Activated CD4-positive, alpha-beta T cell treated with anti-CD3 and anti-CD28 coated beads for 4 hours (primary cell): ENCODE results near the gene PMF1.

Experiments
- DNase-seq, 2 donors: peaks; one replicate each; pipeline ENCODE4 v3.0.0-alpha.2; 2020

The PMF1 gene

GRCh38 chr1:156276532-156276931 lies 63.7 kb downstream of the PMF1 start:
- DNase-seq, result no peak

GRCh38 chr1:156276966-156277381 lies 64.2 kb downstream of the PMF1 start:
- no peak for DNase-seq

DNA sequence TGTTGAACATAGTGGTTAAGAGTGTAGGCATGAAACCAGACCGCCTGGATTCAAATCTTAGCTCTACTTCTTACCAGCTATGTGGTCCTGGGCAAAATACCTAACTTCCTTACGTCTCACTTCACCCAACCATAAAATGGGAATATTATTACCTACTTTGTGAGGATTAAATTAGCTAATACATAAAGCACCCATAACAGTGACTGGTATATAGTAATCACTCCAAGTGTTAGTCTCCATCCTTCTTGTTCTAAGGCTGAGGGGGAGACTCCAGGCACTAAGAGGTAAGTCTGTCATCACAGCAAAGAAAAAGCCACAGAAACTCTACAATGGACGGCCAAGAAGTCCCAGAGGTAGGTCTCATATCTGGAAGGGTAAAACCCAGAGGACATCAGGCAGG lies 67.0 kb downstream of the PMF1 start:
- no peak for DNase-seq

DNA sequence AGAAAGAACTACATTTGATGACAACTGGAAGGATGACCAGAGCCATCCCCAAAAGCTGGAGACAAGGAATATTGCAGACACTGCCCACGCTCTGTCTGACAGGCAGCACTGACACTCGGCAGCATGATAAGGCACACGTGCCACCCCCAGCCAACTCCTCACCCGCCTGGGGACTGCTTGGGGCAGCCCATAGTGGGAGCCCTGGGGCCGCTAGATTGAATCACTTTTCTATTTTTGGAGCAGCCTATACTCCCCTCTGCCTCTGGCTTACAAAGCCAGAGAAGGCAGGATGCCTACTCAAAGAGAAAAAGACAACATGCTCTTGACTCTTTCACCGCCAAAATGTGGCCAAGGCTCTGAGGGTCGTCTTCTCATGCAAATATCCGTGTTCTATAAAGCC lies 68.5 kb downstream of the PMF1 start:
- peak; percentile 15 to 30 for DNase-seq

DNA sequence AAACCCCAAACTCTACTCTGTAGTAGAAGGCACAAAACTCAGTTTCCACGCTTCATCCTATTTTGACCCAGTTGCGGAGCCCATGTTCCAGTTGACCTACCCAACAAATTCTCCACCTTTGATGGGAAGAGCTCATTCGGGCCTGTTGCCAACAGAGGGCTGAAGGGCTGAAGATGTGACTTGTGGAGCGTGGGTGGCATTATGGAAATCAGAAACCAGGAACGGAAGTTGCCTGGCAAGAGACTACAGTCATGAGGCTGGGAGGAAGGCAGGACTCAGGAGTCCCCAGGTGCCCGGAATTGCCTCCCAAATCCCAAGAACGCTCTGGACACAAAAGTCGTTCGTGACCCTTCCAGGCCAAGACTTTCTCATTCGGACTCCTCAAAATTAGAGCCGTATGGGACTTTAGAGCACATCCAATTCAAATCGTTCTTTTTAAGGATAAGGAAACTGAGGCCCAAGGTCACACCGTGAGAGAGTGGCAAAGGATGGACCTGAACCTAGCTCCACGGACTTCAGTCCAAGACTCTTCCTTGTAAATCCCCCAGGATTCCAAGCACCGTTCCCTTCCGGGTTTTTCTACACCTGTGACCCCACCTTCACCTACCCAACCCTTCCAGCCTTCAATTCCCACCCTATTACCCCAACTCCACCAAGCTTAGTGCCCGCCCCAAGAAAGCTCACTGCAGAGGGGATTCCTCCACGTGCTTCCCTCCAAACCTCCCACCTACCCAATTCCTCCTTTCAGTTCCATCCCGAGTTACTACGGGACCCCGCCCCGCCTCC lies 69.1 kb downstream of the PMF1 start:
- DNase-seq, result peak; percentile 18 to 26

DNA sequence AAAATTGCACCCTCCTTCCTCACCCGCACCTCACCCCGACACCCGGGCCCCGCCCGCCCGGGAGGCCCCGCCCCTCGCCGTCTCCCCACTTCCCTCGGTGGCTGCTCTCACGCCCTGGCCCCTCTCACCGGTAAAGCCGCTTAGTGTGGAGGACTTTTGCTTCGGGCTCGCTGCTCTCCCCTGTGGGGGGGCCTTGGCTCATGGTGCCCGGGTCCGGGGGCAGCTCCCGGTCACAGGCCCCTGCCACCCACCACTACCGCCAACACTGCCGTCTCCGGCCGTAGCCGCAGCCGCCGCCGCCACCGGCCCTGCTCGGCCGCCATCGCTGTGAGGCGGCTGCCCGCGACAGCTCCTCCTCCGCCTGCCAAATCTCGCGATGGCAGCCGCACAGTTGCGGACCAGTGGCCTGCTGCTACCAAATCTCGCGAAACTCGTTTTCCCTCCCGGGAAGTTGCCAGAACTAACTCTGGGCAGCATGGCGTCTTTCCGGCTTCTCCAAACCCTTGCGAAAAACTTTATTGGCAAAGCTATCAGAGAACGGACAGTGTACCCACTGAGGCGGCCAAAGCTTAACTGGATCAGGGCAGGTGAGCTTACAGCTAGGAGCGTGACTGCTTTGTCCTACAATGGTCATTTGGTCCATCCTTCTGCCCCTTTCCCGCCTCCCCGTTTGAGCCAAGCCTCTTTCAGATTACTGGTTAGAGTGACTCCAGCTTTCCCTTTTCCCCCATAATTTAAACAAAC lies 69.8 kb downstream of the PMF1 start, which contains the start of gene SMG5:
Gene SMG5 (minus strand): TSS at position 347 of the 744 bp plus-strand sequence. CDS start 145 bp downstream, at position 202.
- DNase-seq, result peak; percentile 95

DNA sequence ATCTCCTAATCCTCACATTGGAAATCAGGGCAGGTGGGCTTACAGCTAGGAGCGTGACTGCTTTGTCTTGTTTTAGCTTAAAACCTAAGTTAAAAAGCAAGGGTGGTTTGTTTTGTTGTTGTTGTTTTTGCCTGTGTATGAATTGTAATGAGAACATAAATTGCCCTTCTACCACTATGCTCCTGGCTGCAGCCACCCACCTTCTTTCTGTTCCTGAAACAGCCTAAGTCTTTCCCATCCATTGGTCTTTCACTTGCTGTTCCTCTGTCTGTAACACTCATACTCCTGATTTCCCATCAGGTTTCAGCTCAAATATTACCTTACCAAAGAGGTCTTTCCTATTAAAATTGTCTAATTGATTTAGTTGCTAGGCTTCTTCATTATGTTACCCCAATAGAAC lies 70.7 kb downstream of the PMF1 start:
- DNase-seq, result no peak

DNA sequence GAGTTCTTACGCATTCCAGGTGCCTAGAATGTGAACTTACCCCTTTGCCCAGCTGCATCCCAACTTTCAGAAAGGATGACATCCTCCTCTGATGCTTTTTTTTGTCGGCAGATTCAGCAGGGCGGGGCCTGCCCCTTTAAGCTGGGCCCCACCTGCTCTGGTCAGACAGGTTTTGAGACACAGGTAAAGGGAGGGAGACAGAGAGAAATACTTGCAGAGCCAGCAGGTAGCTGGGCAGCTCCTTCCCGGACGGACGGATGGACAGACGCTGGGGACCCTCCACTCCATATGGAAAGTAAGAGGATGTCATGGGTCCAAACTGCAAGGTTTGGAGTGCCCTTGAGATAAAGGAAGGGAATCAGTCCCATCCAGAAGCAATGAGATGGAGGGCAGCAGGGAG lies 71.3 kb downstream of the PMF1 start, which contains the start of gene TMEM79:
Gene TMEM79 (plus strand): TSS at position 214 of the 400 bp plus-strand sequence. CDS start 902 bp downstream, outside the sequence.
- DNase-seq, result no peak

- no peak for DNase-seq
Measured at GRCh38 chr1:156284757-156285156, 72.0 kb downstream of the PMF1 start.

GRCh38 chr1:156285437-156285836 lies 72.6 kb downstream of the PMF1 start:
- no peak for DNase-seq

GRCh38 chr1:156286061-156286460 lies 73.3 kb downstream of the PMF1 start:
- DNase-seq, result no peak
